ENCODE measurements around the gene CELSR1. TPM values are rescaled to one million over a fixed set of nuclear protein-coding genes. Genes with fewer than 3 reads are reported as not detected.

The CELSR1 gene
- total RNA-seq, 1 experiment from 2014 or later = 22.6 TPM

DNA sequence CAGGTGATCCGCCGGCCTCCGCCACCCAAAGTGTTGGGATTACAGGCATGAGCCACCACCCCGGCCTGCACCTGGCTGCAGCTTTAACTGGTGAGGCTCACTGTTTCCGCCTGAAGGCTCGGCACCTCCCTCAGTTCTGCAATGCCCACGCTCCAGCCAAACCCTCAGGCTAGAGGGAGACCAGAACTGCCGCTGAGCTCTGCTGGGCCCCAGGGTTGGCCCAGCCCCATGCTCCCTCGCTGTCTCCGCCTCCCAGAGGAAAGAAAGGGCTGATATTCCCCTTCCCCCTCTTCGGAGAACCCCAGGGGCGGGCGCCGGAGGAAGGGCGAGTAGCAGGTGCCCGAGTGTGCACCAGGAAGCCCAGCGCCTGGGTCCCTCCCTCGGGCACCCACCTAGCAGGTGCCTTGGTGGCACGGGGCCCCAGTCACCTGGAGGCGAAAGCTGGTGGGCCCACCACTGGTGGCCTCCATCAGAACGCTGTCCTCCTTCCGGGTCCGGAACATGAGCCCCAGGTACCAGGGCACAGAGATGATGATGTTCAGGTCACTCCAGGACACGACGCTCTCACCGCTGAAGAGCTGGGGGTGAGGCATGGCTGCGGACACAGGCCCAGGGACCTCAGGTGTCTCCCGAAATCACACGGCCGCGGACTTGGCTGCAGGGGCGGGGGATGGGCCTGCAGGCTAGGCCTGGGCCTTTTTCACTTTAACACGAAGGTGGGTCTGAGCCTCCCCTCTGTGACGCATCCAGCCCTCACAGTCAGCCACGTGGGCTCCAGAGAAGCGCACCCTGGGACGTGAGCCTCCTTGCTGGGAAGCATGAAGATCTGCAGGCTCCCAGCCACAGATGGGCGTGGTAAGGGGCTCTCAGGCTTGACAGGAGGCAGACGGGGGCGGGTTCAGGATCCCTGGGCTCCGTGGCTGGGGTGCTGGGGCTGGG lies 128.6 kb downstream of the CELSR1 start:
- H3K4me2 ChIP-seq (ENCODE audit: insufficient read depth, insufficient read length, low read length) = no peak overlapping the region
- H2AK5ac ChIP-seq (ENCODE audit: insufficient read length, low read length) = no peak overlapping the region
- H3K18ac ChIP-seq (ENCODE audit: insufficient read length, low read depth, low read length) = no peak overlapping the region
- no CpG with 5 or more reads among the region's 41 CpGs for WGBS (ENCODE audit: extremely low coverage, insufficient read length, low lambda C conversion rate)
- no peak overlapping the region; a peak in 1 of 5 replicates for H3K4me3 Mint-ChIP-seq
- H2BK20ac ChIP-seq (ENCODE audit: low read depth, low read length, poor library complexity, severe bottlenecking) = no peak overlapping the region
- no peak overlapping the region for H2BK120ac ChIP-seq (ENCODE audit: low read depth, low read length, poor library complexity, severe bottlenecking)
- TF ChIP-seq, protein P1, sequence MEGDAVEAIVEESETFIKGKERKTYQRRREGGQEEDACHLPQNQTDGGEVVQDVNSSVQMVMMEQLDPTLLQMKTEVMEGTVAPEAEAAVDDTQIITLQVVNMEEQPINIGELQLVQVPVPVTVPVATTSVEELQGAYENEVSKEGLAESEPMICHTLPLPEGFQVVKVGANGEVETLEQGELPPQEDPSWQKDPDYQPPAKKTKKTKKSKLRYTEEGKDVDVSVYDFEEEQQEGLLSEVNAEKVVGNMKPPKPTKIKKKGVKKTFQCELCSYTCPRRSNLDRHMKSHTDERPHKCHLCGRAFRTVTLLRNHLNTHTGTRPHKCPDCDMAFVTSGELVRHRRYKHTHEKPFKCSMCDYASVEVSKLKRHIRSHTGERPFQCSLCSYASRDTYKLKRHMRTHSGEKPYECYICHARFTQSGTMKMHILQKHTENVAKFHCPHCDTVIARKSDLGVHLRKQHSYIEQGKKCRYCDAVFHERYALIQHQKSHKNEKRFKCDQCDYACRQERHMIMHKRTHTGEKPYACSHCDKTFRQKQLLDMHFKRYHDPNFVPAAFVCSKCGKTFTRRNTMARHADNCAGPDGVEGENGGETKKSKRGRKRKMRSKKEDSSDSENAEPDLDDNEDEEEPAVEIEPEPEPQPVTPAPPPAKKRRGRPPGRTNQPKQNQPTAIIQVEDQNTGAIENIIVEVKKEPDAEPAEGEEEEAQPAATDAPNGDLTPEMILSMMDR (conservative IDR thresholded peaks at IDR 0.05) = no peak
- H2AFZ ChIP-seq (ENCODE audit: low read length) = no peak overlapping the region
- peaks cover 7 to 12% of the 10 kb centered on the region in 2 experiments; a peak in 3 of 4 replicates for H3K4me1 Mint-ChIP-seq
- H2BK5ac ChIP-seq (ENCODE audit: insufficient read length, low read length) = no peak overlapping the region
- no peak overlapping the region for H4K91ac ChIP-seq (ENCODE audit: insufficient read length, low read depth, low read length)
- H3K79me1 ChIP-seq (ENCODE audit: insufficient read depth, low read depth, low read length, poor library complexity, severe bottlenecking) = no peaks in the 10 kb centered on the region
- H3K9me3 Mint-ChIP-seq = no peaks in the 10 kb centered on the region
- 0 out of 2 replicates have a peak overlapping the region, but pooled peaks have one; percentile 8 for H3K14ac ChIP-seq (ENCODE audit: insufficient read depth, low read length)
- H3K9ac ChIP-seq (ENCODE audit: extremely low read depth, insufficient read length, low read length) = no peak overlapping the region
- H3K27ac ChIP-seq (ENCODE audit: insufficient read length, low read depth, low read length) = no peak overlapping the region
- no peak for DNase-seq
- no peaks in the 10 kb centered on the region for H4K20me1 ChIP-seq (ENCODE audit: control insufficient read depth, insufficient read depth, insufficient read length)
- no peaks in the 10 kb centered on the region for H3K27me3 ChIP-seq (ENCODE audit: insufficient read depth, low read length)
- H4K5ac ChIP-seq (ENCODE audit: insufficient read length, low read depth, low read length) = no peak overlapping the region
- no peak overlapping the region for H2BK15ac ChIP-seq (ENCODE audit: low read depth, low read length)
- H4K8ac ChIP-seq (replicated peaks; ENCODE audit: insufficient read length, low read depth, low read length) = no peak overlapping the region
- H3K9me3 ChIP-seq (ENCODE audit: control insufficient read depth, low read depth, low read length) = no peaks in the 10 kb centered on the region
- H3K27me3 Mint-ChIP-seq (ENCODE audit: low read depth) = peaks cover 2% of the 10 kb centered on the region
- H3T11ph ChIP-seq (ENCODE audit: low read length) = no peak overlapping the region
- H3K79me2 ChIP-seq (ENCODE audit: insufficient read depth, low read length) = no peaks in the 10 kb centered on the region
- H2BK12ac ChIP-seq (ENCODE audit: insufficient read length, low read depth, low read length) = no peak overlapping the region
- no peak overlapping the region for H3K56ac ChIP-seq (ENCODE audit: insufficient read length, low read depth, low read length)
- no peaks in the 10 kb centered on the region for H3K4me1 ChIP-seq (ENCODE audit: insufficient read depth, low read length)
- H3K36me3 Mint-ChIP-seq (ENCODE audit: insufficient read depth in 1 of 3, low read depth in 3 of 3) = peaks cover 0 to 8% (median 4%) of the 10 kb centered on the region in 3 experiments; a peak in 2 of 7 replicates
- peak overlapping the region in 1 of 3 experiments; percentile 68; a peak in 2 of 7 replicates for H3K27ac Mint-ChIP-seq
- H3K4ac ChIP-seq (ENCODE audit: low read depth, low read length) = no peak overlapping the region
- no peak overlapping the region for H3K23ac ChIP-seq (ENCODE audit: insufficient read length, low read depth, low read length)
- H3K23me2 ChIP-seq (ENCODE audit: insufficient read length, low read depth, low read length, poor library complexity, severe bottlenecking) = no peaks in the 10 kb centered on the region

All from H9 (cell line).